HG03571 (cell line): ENCODE measurements around the gene COQ8B.
A peak's percentile ranks its signal among the peaks of the same experiment; 100 is the strongest.

ENCODE experiments used
- ATAC-seq: cut with Tn5 transposase; IDR thresholded peaks from one replicate; pipeline ENCODE4 v1.9.1; 2021; ENCODE audit not compliant: unreplicated experiment

COQ8B gene

GRCh38 chr19:40717880-40718773 is 1.4 kb upstream of the COQ8B start:
- ATAC-seq, result no peak

- no peak for ATAC-seq
These were observed 716 bp upstream of the COQ8B start for GRCh38 chr19:40717325-40717879.

- ATAC-seq, result no peak
These were observed 630 bp downstream of the COQ8B start for GRCh38 chr19:40716031-40716481.

DNA sequence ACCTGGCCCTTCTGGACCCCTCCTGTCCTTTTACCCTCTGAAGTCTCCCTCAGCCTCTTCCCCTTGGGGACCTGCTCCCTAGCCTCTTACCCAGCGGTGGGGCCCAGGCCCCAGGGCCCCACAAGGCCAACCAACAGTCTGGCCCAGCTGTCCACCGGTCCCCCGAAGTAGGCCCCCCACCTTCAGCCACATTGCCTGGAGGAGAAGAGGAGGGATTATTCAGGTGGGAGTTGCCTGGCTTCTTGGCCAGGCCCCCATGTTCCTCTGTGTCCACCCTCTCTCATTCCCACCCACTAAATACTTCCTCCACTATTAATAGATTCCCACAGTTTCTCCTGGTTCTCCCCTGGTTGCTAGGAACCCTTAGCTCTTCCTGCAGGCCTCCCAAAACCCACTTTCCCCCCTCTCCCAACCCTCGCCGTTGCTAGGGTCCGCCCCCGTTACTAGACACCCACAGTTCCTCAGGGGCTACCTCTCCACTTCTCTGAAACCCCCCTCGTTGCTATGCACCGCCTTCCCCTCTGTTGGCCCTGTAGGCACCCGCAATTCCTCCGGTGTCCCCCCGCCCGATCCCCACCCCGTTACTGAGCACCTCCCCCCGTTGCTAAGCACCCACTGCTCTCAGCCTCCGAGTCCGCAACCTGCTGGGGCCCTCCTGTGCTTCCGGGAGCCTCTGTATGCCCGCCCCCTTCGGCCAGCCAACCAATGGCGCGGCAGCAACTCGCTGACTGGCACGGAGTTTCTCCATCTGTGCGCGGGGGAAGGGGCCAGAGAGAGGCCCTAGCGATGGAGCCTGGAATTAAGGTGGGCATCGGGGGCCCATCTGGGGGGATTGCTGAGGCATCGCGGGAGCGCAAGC is 2.0 kb downstream of the COQ8B start:
- peak; percentile 46 for ATAC-seq

DNA sequence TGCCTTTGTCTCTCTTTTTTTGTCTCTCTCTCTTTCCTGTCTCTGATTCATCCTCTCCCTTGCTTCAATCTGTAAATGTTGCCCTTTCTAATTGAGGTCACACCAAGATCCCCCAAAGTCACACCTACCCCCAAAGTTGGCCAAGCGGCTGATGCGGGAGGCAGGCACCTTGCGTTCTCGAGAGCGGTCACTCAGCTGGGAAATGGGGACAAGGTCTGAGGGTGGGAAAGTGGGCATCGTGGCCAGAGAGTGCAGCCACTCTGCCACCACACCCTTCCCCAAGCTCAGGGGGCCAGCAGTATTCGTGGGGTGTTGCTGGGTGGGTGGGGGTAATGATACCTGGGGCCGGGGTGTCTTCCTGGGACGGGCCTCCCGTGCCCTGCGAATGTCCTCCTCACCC is 2.7 kb downstream of the COQ8B start:
- ATAC-seq, result no peak

DNA sequence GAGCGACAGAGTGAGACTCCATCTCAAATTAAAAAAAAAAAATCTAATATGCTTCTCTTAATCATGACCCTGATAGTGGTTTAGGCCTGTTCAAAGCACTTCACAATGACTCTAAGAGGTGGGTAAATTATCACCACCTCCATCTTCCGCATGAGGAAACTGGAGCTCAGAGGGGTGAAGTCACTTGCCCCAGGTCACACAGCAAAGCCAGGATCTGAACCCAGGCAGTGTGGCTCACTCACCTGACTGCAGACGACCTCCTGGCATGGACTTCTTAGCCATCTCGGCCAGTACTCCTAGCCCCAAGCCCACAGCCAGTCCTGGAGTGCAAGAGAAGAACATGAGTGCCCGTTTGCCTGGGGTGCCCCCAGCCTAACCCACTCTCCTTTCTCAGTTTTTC is 6.9 kb downstream of the COQ8B start:
- no peak for ATAC-seq

GRCh38 chr19:40707615-40708014 is 9.1 kb downstream of the COQ8B start:
- ATAC-seq, result no peak

DNA sequence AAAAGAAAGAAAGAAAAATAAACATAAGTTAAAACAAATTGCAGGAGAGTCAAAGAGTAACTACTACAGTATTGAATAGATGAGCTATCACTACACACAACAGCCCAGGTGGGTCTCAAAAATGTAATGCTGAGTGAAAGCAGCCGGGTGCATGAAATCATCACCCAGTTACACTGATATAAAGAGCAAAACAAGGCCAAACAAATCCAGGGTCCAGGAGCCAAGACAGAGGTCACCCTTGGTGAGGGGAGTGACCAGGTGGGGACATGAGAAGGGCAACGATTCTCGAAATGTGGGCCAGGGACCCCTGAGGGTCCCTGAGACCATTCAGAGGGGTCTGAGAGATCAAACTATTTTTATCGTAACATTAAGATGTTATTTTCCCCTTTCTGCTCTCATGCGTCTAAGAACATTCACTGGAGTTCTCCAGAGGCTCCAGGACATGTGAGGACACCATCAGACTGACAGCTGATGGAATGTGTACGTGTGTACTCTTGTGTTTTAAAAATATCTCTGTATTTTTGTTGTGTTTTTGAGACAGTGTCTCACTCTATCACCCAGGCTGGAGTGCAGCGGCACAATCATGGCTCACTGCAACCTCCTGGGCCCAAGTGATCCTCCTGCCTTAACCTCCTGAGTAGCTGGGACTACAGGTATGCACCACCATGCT is 10.6 kb downstream of the COQ8B start:
- no peak for ATAC-seq

- ATAC-seq, result no peak
These were observed 11.4 kb downstream of the COQ8B start for GRCh38 chr19:40705362-40705651.

GRCh38 chr19:40704491-40705361 is 12.0 kb downstream of the COQ8B start:
- no peak for ATAC-seq

GRCh38 chr19:40703029-40703755 is 13.5 kb downstream of the COQ8B start:
- no peak for ATAC-seq

DNA sequence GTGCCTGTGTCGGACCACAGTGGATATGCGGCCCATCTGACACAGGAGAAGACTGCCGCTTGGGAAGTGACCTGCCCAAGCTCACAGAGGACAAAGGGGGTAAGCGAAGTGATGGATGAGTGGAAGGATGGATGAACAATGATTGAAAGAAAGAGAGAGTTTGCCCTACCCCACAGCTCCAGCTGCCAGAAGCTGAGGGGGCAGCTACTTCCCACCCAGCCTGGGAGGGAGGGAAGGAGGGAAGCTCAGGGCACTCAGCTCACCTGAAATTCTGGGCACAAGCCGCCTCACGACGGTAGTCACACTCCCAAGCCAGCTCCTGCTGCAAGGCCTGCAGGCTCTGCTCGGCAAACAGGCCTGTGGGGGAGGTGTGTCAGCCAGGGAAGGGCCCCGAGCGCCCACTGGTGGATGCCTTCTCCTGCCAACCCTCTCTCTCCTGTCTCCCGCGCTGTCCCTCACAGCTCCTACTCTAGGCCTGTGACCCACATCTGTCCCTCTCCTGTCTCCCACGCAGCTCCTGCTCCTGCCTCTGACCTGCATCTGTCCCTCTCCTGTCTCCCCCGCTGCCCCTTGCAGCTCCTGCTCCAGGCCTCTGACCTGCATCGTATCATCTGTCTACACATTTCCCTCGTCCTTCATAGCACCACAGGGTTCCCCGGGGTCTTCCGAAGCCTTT is 14.2 kb downstream of the COQ8B start:
- no peak for ATAC-seq

GRCh38 chr19:40701758-40702157 is 14.9 kb downstream of the COQ8B start:
- ATAC-seq, result no peak

GRCh38 chr19:40700083-40700482 is 16.6 kb downstream of the COQ8B start:
- ATAC-seq, result no peak

DNA sequence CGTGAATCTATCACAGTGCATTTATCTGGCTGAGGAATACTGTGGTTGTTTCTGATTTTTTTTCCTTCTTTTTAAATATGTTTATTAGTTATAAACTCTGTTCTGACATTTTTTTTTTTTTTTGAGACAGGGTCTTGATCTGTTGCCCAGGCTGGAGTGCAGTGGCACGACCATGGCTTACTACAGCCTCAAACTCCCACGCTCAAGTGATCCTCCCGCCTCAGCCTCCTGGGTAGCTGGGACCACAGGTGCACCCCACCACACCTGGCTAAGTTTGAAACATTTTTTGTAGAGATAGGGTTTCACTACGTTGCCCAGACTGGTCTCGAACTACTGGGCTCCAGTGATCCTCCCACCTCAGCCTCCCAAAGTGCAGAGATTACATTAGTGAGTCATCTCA is 19.7 kb downstream of the COQ8B start:
- ATAC-seq, result no peak

GRCh38 chr19:40695881-40696280 is 20.8 kb downstream of the COQ8B start:
- ATAC-seq, result no peak

DNA sequence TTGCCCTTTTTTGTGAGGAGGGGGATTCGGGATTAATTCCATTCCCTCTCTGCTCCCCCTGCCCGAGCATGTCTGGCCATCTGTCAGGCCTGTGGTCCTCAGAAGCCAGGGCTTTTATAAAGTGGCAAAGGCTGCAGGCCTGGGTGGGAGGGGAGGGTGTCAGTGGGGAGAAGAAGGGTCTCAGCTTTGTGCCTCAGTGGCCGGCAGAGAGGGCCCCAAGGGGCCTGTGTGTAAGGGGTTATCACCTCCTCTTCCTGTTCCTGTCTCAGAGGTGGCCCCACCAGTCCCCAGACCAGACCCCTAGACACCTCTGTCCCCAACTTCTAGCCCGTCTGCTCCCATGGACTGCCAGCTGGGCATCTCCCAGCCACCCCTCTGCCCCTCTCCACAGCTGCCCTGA is 22.8 kb downstream of the COQ8B start:
- ATAC-seq, result no peak

GRCh38 chr19:40693150-40693788 is 23.4 kb downstream of the COQ8B start:
- ATAC-seq, result no peak

DNA sequence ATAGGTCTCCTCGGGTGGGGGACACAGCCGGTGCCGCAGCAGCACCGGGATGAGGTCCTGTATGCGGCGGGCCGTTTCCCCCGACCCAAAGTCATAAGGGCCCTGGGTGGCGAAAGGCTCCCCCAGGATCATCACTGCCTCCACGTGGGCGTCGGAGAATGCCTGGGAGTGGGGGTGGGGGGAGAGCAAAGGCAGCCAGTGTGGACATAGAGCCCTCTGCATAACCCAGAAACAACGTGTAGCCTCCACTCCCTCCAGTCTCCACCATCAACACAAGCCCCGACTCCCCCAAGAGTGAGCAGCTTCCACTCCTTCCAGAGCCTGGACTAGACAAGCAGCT is 24.5 kb downstream of the COQ8B start:
- ATAC-seq, result no peak
